LNCaP clone FGC (cell line): Measurements from ENCODE around the gene ACADS.

Experiments
- DNase-seq: peaks from one replicate; pipeline ENCODE4 v3.0.0-alpha.2; 2011; ENCODE audit warnings: low read depth
- H3K4me3 ChIP-seq: 2 replicates; pipeline ENCODE4 v1.5.1; 2011; ENCODE audit warnings: mild to moderate bottlenecking, low read depth, low read length, control low read depth
- CTCF ChIP-seq: IDR thresholded peaks from 2 replicates; pipeline ENCODE4 v1.5.1; 2012; ENCODE audit warnings: mild to moderate bottlenecking; ENCODE audit not compliant: control insufficient read depth, insufficient read depth; ENCODE audit errors: extremely low read depth

Gene ACADS

DNA sequence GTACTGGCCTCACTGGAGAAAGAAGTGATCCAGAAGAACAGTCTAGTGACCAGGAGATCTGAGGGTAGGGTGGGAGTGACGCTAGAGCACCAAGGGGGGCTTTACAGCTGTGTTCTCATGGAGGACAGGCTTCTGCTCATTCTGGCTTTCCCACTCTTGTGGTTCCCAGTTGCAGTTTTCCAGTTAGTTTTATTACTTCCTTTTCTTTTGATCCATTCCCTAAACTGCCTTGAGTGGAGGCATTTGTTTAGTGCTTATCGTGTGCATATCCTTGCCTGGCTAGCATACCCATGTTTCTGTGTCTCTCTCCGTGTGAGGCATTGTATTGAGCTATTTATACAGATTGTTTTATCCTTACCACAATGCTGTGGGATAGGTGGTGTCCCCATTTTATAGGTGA, 34.6 kb upstream of the ACADS start:
- no peak for TF ChIP-seq CTCF
- no peak for DNase-seq
- no peak overlapping the region for H3K4me3 ChIP-seq

- no peak for DNase-seq
- no peak for TF ChIP-seq CTCF
- no peak overlapping the region; the same call in 1 of the 2 replicates for H3K4me3 ChIP-seq
Observed at GRCh38 chr12:120692524-120693033, 33.0 kb upstream of the ACADS start.

DNA sequence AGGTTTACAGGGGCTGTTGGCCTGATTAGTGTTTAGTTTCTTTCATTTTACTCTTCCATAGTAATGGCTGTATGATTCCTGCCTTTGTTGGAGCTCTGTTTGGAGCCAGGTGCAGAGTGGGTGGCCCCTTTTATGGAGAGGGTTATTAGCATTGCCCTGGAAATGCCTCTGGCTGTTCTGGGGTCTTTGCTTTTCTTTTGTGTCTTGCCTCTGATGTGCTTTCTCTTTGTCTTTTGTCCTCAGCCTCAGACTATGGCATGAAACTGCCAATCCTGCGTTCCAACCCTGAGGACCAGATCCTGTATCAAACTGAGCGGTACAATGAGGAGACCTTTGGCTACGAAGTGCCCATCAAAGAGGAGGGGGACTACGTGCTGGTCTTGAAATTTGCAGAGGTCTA, 31.8 kb upstream of the ACADS start:
- no peak for DNase-seq
- no peak for TF ChIP-seq CTCF
- H3K4me3 ChIP-seq = no peak overlapping the region

DNA sequence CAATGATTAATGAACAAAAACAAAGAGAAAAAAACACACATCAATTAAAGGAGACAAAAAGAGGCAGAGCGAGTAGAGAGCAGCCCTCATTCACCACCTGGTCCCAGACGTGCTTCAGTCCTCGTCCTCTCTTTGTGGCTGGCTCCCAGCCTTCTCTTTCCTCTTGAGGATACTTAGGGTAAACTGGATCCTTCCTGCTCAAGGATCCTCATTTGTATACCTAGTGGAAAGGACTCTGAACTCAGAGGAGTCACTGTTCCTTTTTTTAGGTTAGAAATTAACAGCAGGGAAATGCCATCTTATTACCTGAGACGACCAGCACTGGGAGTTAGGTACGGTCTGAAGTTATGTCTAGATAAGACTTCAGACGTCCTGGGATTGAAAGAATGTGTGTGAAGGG, 29.0 kb upstream of the ACADS start:
- H3K4me3 ChIP-seq = no peak overlapping the region
- TF ChIP-seq CTCF = no peak
- DNase-seq = no peak

- no peak for TF ChIP-seq CTCF
- DNase-seq = no peak
- H3K4me3 ChIP-seq = no peak overlapping the region
Observed at GRCh38 chr12:120697344-120697743, 28.3 kb upstream of the ACADS start.

DNA sequence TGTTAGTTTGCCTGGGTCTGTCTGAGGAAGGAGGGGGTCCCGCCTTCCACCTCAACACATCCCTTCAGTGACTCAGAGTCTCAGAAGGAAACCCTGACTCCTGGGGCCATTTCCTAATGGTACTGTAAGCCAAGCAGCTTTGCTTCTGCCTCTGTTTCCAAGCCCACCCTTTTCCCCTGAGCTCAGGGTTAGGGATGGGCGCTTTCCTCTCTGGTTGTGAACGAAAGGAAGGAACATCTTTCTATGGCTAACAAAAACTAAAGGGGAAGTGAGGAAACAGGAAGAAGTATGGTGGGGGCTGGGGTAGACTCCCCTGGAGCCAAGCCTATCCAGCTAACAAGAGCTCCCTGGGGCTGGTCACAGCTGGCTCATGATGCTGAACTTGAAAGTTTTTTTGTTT, 27.0 kb upstream of the ACADS start:
- TF ChIP-seq CTCF = no peak
- H3K4me3 ChIP-seq = no peak overlapping the region
- DNase-seq = no peak

DNA sequence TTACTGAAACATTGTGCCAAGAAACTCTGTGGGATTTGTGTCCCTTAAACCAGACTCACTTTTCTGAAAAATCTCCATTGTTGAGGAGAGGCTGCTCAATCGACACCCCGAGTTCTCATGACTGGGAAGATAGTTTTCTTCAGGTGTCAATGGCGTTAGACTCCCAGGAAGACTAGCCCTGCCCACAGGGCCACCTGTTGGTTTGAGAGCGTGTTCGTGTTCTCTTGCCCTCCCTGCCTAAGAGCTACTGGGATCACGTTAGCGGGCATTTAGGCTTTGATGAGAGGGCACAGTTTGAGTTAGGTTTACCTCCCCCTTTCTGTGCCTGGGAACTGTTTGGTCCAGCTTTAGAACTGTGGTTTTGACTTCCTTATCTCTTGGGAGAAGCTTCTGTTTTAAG, 26.1 kb upstream of the ACADS start:
- no peak for DNase-seq
- TF ChIP-seq CTCF = no peak
- H3K4me3 ChIP-seq = no peak overlapping the region
